GM19397 (cell line): ENCODE results near the gene PRAMEF13.
"Not testable (repeated sequence)": the region's sequence is repeated elsewhere in the genome, so short reads cannot be mapped to it uniquely, and the experiment has no call there.

ENCODE experiments used
- ATAC-seq: cut with Tn5 transposase; IDR thresholded peaks from one replicate; pipeline ENCODE4 v1.9.1; 2021; ENCODE audit warnings: mild to moderate bottlenecking, moderate library complexity; ENCODE audit not compliant: unreplicated experiment

Gene PRAMEF13

DNA sequence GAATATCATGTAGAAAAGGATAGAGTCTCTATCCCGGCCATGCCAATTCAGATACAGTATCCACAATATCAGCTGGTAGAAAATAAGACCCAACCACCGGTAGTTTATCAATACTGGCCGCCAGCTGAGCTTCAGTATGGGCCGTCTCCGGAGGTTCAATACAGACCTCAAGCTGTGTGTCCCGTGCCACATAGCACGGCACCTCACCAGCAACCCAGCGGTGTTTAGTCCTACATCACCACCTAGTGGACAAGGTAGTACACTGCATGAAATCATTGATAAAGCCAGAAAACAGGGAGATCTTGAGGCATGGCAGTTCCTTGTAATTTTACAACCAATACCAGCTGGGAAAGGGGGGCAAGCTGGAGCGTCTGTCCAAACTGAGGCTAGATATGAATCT, 7.5 kb upstream of the PRAMEF13 start:
- not testable (repeated sequence) for ATAC-seq

DNA sequence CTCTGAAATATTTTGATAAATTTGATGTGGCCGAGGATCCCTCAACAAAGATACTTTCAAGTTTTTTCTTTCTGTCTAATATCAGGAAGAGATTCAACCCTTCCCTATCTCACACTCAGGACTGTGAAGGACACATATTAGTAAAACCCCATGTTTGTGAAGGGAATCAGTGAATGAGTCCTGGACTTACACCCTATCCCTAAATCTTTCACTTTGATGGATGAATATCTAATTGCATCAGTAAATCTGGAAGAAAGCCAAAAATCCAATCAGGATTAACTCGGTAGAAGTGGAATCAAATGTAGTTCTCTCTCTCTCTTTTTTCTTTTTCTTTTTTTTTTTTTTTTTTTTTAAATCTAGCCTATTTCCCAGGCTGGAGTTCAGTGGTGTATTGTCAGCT, 29.7 kb downstream of the PRAMEF13 start, which contains the start of gene PRAMEF9:
TSS of gene PRAMEF9 (plus strand) at position 301 of the 400 bp plus-strand sequence. CDS start 3,433 bp downstream, outside the sequence.
- not testable (repeated sequence) for ATAC-seq

DNA sequence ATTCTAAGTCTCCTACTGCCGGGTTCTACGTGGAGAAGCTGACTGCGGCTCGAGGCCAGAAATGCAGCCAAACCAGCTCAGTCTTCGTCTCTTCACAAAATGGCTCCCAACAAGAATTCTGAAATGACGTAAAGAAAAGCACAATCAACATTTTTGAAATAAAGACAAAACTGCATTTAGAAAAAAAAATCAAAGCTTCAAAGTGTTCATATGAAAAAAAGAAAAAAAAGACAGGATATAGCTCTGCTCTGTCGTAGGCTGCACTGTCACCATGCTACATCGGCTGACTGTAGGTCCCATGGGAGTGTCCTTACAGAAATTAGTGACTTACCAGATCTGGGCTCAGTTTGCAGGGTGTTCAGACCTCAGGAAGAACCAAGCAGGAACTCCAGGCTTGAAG, 35.7 kb downstream of the PRAMEF13 start, which contains the start of gene HNRNPCL4:
TSS of gene HNRNPCL4 (minus strand) at position 101 of the 400 bp plus-strand sequence. CDS start 164 bp downstream, outside the sequence.
- not testable (repeated sequence) for ATAC-seq

DNA sequence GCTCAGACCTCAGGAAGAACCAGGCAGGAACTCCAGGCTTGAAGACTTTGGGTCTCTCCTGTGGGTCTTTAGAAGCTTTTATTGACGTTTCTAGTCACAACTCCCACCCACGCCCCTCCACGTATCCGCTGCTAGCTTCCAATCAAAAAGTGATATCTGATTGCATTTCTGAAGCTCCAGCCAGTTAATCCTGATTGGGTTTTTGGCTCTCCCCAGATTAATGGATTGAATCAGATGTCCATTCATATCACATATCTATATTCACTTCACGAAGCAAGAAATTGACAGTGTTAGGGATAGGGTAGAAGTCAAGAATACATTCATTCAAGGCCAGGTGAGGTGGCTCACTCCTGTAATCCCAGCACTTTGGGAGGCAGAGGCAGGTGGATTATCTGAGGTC, 45.3 kb downstream of the PRAMEF13 start, which contains the start of gene PRAMEF26:
TSS of gene PRAMEF26 (minus strand) at position 101 of the 400 bp plus-strand sequence. CDS start 2,914 bp downstream, outside the sequence.
- ATAC-seq = not testable (repeated sequence)
